Stimulated activated CD4-positive, alpha-beta T cell treated with anti-CD3 and anti-CD28 coated beads, Interleukin-4, amount 100 ng/mL, for 1 hour (primary cell): ENCODE data around the gene CHD2.
"Not testable (repeated sequence)": the region's sequence is repeated elsewhere in the genome, so short reads cannot be mapped to it uniquely, and the experiment has no call there.

Source experiments
- DNase-seq: peaks from one replicate; pipeline ENCODE4 v3.0.0-alpha.2; 2020

The CHD2 gene

GRCh38 chr15:92906563-92907081 lies 6.5 kb downstream of the CHD2 start:
- DNase-seq, result peak; percentile 30

- DNase-seq, result no peak
These were observed 7.1 kb downstream of the CHD2 start for GRCh38 chr15:92907229-92907628.

- no peak for DNase-seq
These were observed 8.0 kb downstream of the CHD2 start for GRCh38 chr15:92907896-92908712.

- no peak for DNase-seq
These were observed 8.6 kb downstream of the CHD2 start for GRCh38 chr15:92908713-92909057.

- no peak for DNase-seq
These were observed 9.1 kb downstream of the CHD2 start for GRCh38 chr15:92909136-92909781.

GRCh38 chr15:92910451-92910850 lies 10.3 kb downstream of the CHD2 start:
- no peak for DNase-seq

- DNase-seq, result no peak
These were observed 14.0 kb downstream of the CHD2 start for GRCh38 chr15:92914103-92914499.

GRCh38 chr15:92914768-92915221 lies 14.7 kb downstream of the CHD2 start:
- DNase-seq, result no peak

GRCh38 chr15:92915766-92916435 lies 15.8 kb downstream of the CHD2 start:
- no peak for DNase-seq

GRCh38 chr15:92917598-92918407 lies 17.7 kb downstream of the CHD2 start:
- DNase-seq, result peak; percentile 89

GRCh38 chr15:92918881-92919280 lies 18.8 kb downstream of the CHD2 start:
- not testable (repeated sequence) for DNase-seq

- DNase-seq, result no peak
These were observed 20.6 kb downstream of the CHD2 start for GRCh38 chr15:92920595-92921161.

- no peak for DNase-seq
These were observed 21.3 kb downstream of the CHD2 start for GRCh38 chr15:92921215-92922131.

- DNase-seq, result no peak
These were observed 22.4 kb downstream of the CHD2 start for GRCh38 chr15:92922418-92923002.

- DNase-seq, result no peak
These were observed 24.1 kb downstream of the CHD2 start for GRCh38 chr15:92924216-92924615.

- DNase-seq, result no peak
These were observed 25.3 kb downstream of the CHD2 start for GRCh38 chr15:92925454-92925853.

GRCh38 chr15:92928225-92928750 lies 28.2 kb downstream of the CHD2 start:
- no peak for DNase-seq

- no peak for DNase-seq
These were observed 28.9 kb downstream of the CHD2 start for GRCh38 chr15:92929002-92929401.

GRCh38 chr15:92930054-92930621 lies 30.0 kb downstream of the CHD2 start:
- DNase-seq, result no peak

- DNase-seq, result no peak
These were observed 30.7 kb downstream of the CHD2 start for GRCh38 chr15:92930776-92931175.
